ENCODE data around the gene GPC6.

The GPC6 gene

DNA sequence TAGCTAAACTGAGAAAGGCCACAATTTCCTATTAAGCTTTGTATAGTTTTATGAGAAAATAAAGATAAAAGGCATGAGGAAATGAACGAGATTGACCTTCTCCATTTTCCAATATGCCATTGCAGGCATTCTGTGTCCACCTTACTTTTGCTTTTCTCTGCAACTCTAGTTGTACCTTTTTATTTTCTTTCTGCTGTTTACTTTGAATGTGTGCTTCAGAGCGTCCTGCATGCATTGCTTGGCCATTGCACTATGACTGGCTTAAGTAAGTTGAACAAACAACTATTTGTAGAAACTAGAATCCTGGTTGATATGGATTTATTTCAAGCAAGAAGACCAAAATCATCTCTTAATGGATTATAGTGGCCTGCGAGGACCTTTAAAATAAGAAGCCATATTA, 510.3 kb downstream of the GPC6 start:
- TF ChIP-seq, protein P1, sequence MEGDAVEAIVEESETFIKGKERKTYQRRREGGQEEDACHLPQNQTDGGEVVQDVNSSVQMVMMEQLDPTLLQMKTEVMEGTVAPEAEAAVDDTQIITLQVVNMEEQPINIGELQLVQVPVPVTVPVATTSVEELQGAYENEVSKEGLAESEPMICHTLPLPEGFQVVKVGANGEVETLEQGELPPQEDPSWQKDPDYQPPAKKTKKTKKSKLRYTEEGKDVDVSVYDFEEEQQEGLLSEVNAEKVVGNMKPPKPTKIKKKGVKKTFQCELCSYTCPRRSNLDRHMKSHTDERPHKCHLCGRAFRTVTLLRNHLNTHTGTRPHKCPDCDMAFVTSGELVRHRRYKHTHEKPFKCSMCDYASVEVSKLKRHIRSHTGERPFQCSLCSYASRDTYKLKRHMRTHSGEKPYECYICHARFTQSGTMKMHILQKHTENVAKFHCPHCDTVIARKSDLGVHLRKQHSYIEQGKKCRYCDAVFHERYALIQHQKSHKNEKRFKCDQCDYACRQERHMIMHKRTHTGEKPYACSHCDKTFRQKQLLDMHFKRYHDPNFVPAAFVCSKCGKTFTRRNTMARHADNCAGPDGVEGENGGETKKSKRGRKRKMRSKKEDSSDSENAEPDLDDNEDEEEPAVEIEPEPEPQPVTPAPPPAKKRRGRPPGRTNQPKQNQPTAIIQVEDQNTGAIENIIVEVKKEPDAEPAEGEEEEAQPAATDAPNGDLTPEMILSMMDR (IDR thresholded peaks at IDR 0.05; ENCODE audit: low read depth, low read length): no peak
- DNase-seq: no peak
- Histone ChIP-seq H3K9me3 (ENCODE audit: severe bottlenecking) (no peaks in the 10 kb centered on the region), H3K27me3 (ENCODE audit: insufficient read depth, low read depth, severe bottlenecking) (no peaks in the 10 kb centered on the region), H3K4me3 (ENCODE audit: low read depth, low read length) (no peak overlapping the region), H3K36me3 (no peaks in the 10 kb centered on the region), H3K27ac (no peak overlapping the region; the same call in 1 of the 2 replicates)

DNA sequence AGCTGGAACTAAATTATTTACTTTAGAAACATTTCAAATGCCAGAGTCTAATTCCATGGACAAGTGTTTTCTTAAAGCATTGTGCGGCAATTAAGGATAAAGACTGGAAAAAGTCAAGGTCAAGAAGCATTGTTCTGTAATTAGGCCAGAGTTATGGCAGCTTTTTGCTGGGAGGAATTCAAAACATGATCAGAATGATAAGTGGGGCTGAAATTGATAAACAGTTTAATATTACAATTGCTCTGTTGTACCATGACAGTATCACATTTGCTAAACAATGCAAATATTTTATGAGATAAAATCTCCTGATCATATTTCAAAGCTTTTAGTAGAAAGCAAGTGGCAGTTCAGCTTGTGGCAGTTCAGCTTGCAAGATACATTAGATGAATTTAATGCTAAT, 513.7 kb downstream of the GPC6 start:
- Histone ChIP-seq H3K27ac (no peak overlapping the region), H3K36me3 (no peaks in the 10 kb centered on the region), H3K27me3 (ENCODE audit: insufficient read depth, low read depth, severe bottlenecking) (no peaks in the 10 kb centered on the region), H3K9me3 (ENCODE audit: severe bottlenecking) (no peaks in the 10 kb centered on the region), H3K4me3 (ENCODE audit: low read depth, low read length) (no peak overlapping the region)
- no peak for DNase-seq
- TF ChIP-seq, protein P1 (IDR thresholded peaks at IDR 0.05; ENCODE audit: low read depth, low read length): no peak

DNA sequence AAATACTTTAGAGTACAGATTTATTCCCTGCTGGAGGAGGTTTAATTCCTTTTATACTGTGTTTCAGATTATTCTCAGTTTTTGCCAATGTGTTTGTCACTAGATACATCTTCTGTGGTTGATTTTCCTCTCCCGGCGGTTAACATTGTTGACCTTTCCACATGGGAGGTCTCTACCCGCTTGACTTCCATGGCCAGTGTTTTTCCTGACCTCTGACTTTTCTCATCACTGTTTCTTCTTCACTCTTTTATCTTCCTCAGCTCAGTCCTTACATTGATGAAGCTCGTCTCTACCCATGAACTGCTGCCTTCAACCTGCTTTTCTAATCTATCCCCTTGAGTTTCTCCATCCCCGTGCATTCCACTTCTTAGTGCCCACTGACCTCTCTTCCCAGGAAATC, 517.4 kb downstream of the GPC6 start:
- H3K9me3 ChIP-seq (ENCODE audit: severe bottlenecking): no peaks in the 10 kb centered on the region
- no peak overlapping the region for H3K27ac ChIP-seq
- H3K4me3 ChIP-seq (ENCODE audit: low read depth, low read length): no peak overlapping the region
- no peaks in the 10 kb centered on the region for H3K36me3 ChIP-seq
- no peaks in the 10 kb centered on the region for H3K27me3 ChIP-seq (ENCODE audit: insufficient read depth, low read depth, severe bottlenecking)
- no peak for DNase-seq
- TF ChIP-seq, protein P1 (IDR thresholded peaks at IDR 0.05; ENCODE audit: low read depth, low read length): no peak

DNA sequence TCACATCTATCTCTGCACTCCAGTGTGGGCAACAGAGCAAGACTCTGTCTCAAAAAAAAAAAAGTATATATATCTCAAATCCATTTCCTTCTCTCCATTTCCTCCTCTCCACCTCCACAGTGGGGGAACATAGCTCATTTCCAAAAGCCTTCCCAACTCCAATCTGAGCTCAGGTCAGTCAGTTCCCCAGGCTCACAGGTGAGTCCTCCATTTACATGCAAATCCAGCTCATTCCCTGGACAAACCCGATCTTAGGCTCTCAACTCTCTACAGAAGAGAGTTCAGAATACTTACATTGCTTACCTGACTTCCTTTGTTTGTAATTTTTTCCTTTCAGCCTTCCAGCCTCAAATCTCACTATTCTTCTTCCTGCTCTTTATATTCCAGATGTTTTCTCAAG, 518.3 kb downstream of the GPC6 start:
- TF ChIP-seq, protein P1 (IDR thresholded peaks at IDR 0.05; ENCODE audit: low read depth, low read length): no peak
- Histone ChIP-seq H3K27ac (no peak overlapping the region), H3K36me3 (no peaks in the 10 kb centered on the region), H3K9me3 (ENCODE audit: severe bottlenecking) (no peaks in the 10 kb centered on the region), H3K4me3 (ENCODE audit: low read depth, low read length) (no peak overlapping the region), H3K27me3 (ENCODE audit: insufficient read depth, low read depth, severe bottlenecking) (no peaks in the 10 kb centered on the region)
- no peak for DNase-seq

DNA sequence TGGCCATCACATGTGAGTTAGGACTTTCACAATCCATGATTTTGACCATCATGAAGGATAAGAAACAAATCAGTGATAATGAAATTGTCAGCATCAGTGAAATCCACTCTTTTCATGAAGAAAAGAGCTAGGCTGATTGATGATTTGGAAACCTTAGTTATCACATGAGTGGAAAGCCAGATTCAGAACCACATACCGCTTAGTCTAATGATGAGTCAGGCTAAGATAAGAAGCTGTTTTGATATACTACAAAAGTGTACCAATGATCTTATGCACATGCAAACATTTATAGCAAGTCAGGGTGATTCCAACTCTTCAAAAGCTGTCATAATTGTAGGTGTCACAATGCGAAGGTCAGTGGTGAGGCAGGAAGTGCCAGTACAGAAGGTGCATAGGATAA, 519.3 kb downstream of the GPC6 start:
- TF ChIP-seq, protein P1 (IDR thresholded peaks at IDR 0.05; ENCODE audit: low read depth, low read length): no peak
- Histone ChIP-seq H3K36me3 (no peaks in the 10 kb centered on the region), H3K27me3 (ENCODE audit: insufficient read depth, low read depth, severe bottlenecking) (no peaks in the 10 kb centered on the region), H3K27ac (no peak overlapping the region), H3K9me3 (ENCODE audit: severe bottlenecking) (no peaks in the 10 kb centered on the region), H3K4me3 (ENCODE audit: low read depth, low read length) (no peak overlapping the region)
- no peak for DNase-seq

DNA sequence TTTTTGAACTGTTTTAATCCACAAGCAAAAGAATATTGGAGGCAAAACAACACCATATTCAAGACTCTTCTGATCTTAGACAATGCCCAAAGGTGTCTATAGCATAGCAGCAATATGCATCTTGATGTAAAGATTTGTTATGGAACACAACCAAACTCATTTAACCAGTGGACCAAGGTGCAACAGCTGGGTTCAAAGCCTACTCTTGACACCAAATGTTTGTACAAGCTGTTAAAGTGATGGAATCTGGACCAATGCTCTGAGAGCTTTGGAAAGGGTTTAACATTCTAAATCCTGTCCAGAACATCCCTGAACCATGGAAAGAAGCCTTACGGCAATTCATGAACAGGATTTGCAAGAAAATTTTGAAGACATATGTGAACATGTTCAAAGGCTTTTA, 520.0 kb downstream of the GPC6 start:
- no peak for DNase-seq
- no peaks in the 10 kb centered on the region for H3K27me3 ChIP-seq (ENCODE audit: insufficient read depth, low read depth, severe bottlenecking)
- H3K4me3 ChIP-seq (ENCODE audit: low read depth, low read length): no peak overlapping the region
- H3K36me3 ChIP-seq: no peaks in the 10 kb centered on the region
- no peaks in the 10 kb centered on the region for H3K9me3 ChIP-seq (ENCODE audit: severe bottlenecking)
- TF ChIP-seq, protein P1 (IDR thresholded peaks at IDR 0.05; ENCODE audit: low read depth, low read length): no peak
- no peak overlapping the region for H3K27ac ChIP-seq
